Common myeloid progenitor, CD34-positive (primary cell): Measurements from ENCODE around the gene MYO3B.

Source experiments
- CTCF ChIA-PET: fragments of 350-600 bp; sonication (Branson Sonifier 250); formaldehyde crosslinking; loops from one replicate; lab custom pipeline; 2021; ENCODE audit warnings: antibody characterized with exemption; lab: Charles Lee
- POLR2A ChIA-PET: fragments of 350-600 bp; sonication (Branson Sonifier 250); formaldehyde crosslinking; loops from one replicate; lab custom pipeline; 2021; ENCODE audit warnings: antibody characterized with exemption; lab: Charles Lee
- DNase-seq, 3 donors: peaks; one replicate each; pipeline versions ENCODE4 v3.0.0 to v3.0.0-alpha.2; 2013
- H3K27ac ChIP-seq, 2 experiments: 1 replicate in 1 of 2; 2 replicates in 1 of 2; pipeline ENCODE4 v1.7.0; 2013; ENCODE audit warnings: inconsistent platforms in 2 of 2, low read length in 2 of 2, mild to moderate bottlenecking in 2 of 2, low read depth in 1 of 2, moderate library complexity in 1 of 2; ENCODE audit not compliant: severe bottlenecking in 2 of 2, insufficient read depth in 1 of 2, poor library complexity in 1 of 2
- H3K27me3 ChIP-seq, 5 experiments: replicated peaks in 2 of 5; 1 replicate in 3 of 5; 2 replicates in 2 of 5; pipeline versions ENCODE4 v1.6.1 to v1.7.0; 2013; ENCODE audit warnings: low read length in 4 of 5, mild to moderate bottlenecking in 2 of 5, moderate library complexity in 2 of 5, inconsistent platforms in 1 of 5; ENCODE audit not compliant: insufficient read depth in 5 of 5, control insufficient read depth in 4 of 5
- H3K36me3 ChIP-seq, 4 experiments: 1 replicate in 2 of 4; 2 replicates in 2 of 4; pipeline versions ENCODE4 v1.6.1 to v1.7.0; 2013; ENCODE audit warnings: low read length in 3 of 4, control low read depth in 1 of 4, mild to moderate bottlenecking in 1 of 4; ENCODE audit not compliant: control insufficient read depth in 4 of 4, insufficient read depth in 4 of 4
- H3K4me1 ChIP-seq, 4 experiments: 1 replicate in 3 of 4; 2 replicates in 1 of 4; pipeline versions ENCODE4 v1.6.1 to v1.7.1; 2013; ENCODE audit warnings: low read length in 3 of 4, mild to moderate bottlenecking in 3 of 4, control low read depth in 1 of 4, inconsistent platforms in 1 of 4, moderate library complexity in 1 of 4; ENCODE audit not compliant: control insufficient read depth in 4 of 4, insufficient read depth in 4 of 4; ENCODE audit errors: control extremely low read depth in 1 of 4
- H3K4me3 ChIP-seq, 7 experiments: 1 replicate in 4 of 7; 2 replicates in 3 of 7; pipeline versions ENCODE4 v1.5.1 to v1.7.0; 2013; ENCODE audit warnings: mild to moderate bottlenecking in 7 of 7, low read length in 6 of 7, moderate library complexity in 6 of 7, inconsistent platforms in 2 of 7, low read depth in 2 of 7, control low read depth in 1 of 7; ENCODE audit not compliant: insufficient read depth in 4 of 7, control insufficient read depth in 1 of 7; ENCODE audit errors: extremely low read depth in 1 of 7
- H3K9me3 ChIP-seq, 5 experiments: 1 replicate in 4 of 5; 2 replicates in 1 of 5; pipeline versions ENCODE4 v1.6.1 to v1.7.1; 2013; ENCODE audit warnings: low read length in 4 of 5, mild to moderate bottlenecking in 2 of 5, inconsistent platforms in 1 of 5, low read depth in 1 of 5, moderate library complexity in 1 of 5; ENCODE audit not compliant: control insufficient read depth in 4 of 5, insufficient read depth in 2 of 5; ENCODE audit errors: control extremely low read depth in 1 of 5
- WGBS: methylation state at CpG from one replicate; pipeline ENCODE4 v1.1.5; 2013; ENCODE audit not compliant: insufficient coverage; 5-methylcytosine and 5-hydroxymethylcytosine counted together

Gene MYO3B

DNA sequence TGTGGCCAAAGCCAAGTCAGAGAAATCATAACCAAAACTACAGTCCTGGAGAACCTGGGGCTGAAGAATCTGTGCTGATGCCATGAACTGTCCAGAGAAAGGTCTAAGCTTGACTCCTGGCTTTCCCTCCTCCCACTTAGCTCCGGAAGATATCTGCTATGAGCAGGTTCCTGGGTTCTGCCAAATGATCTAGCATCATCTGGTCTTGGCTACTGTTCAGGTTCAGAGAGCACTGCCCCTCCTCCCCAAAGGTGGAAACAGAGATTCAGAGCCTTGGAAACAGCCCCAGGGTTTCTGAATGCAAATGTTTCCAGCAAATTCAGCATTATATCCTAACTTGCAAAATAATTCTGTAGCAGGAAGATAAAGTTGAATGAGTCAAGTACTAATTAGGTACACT is 317.9 kb downstream of the MYO3B start:
- no peak overlapping the region for H3K27ac ChIP-seq
- no peaks in the 10 kb centered on the region for H3K9me3 ChIP-seq
- H3K36me3 ChIP-seq: no peaks in the 10 kb centered on the region
- POLR2A ChIA-PET: no interaction called here
- WGBS: 89% methylated on average over 1 of the region's 1 CpG
- no peak for DNase-seq
- CTCF ChIA-PET: no interaction called here
- no peak overlapping the region for H3K4me3 ChIP-seq
- H3K4me1 ChIP-seq: no peaks in the 10 kb centered on the region
- peaks cover 0 to 9% (median 3%) of the 10 kb centered on the region in 5 experiments for H3K27me3 ChIP-seq

DNA sequence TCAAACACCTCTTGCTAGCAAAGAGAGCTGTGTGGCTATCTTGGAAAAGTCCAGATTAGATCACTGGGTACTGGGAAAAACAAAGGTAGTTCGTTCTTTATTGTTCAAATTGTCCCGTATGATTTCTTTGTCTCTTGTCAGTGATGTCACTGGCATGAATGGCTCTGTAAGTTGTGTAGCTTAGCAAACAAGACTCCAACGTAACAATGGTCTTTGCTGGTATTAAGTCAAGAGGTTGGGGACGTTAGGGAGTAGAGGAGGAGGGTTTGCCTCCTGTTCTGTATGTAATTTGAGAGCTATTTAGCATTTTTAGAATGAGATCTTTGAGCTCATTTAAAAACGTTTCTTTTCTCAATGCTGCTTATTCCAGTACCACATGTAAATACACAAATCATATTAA is 320.7 kb downstream of the MYO3B start:
- Histone ChIP-seq H3K36me3 (no peaks in the 10 kb centered on the region), H3K9me3 (no peaks in the 10 kb centered on the region), H3K27me3 (peaks cover 0 to 14% (median 3%) of the 10 kb centered on the region in 5 experiments), H3K27ac (no peak overlapping the region), H3K4me1 (peaks cover 0 to 1% (median under 1%) of the 10 kb centered on the region in 4 experiments), H3K4me3 (no peak overlapping the region)
- 89% methylated on average over 2 of the region's 5 CpGs for WGBS
- ChIA-PET POLR2A (no interaction called here), CTCF (interaction anchor here (0.6 to 2.7 kb wide), 2 partner anchors 9 to 12 kb away, joined by 4 to 7 read pairs; no protein-coding TSS in a partner anchor)
- no peak for DNase-seq

DNA sequence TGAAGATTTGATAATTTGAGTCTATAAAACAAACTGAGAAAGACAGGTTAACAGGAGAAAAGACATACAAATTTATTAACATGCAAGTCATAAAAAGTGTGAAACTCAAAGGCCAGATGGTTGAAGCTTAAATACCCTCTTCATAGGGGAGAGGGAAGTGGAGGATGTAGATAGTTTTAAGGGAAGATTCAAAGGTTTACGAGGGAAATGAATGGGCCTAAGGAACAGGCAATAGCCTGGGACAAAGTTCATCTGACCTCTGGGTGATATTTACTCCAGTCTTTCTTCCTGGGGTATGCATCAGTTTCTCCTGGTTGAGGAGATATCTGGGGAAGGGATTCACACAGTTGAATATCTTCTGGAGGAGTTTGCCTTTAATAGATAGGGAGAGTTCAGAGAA is 322.2 kb downstream of the MYO3B start:
- Histone ChIP-seq H3K36me3 (no peaks in the 10 kb centered on the region), H3K4me3 (no peak overlapping the region), H3K4me1 (peaks cover 0 to 5% (median 4%) of the 10 kb centered on the region in 4 experiments), H3K9me3 (no peaks in the 10 kb centered on the region), H3K27me3 (peaks cover 0 to 12% (median 2%) of the 10 kb centered on the region in 5 experiments), H3K27ac (no peak overlapping the region)
- CTCF ChIA-PET: no interaction called here
- POLR2A ChIA-PET: no interaction called here
- DNase-seq: no peak
- WGBS: 100% methylated on average over 1 of the region's 1 CpG

DNA sequence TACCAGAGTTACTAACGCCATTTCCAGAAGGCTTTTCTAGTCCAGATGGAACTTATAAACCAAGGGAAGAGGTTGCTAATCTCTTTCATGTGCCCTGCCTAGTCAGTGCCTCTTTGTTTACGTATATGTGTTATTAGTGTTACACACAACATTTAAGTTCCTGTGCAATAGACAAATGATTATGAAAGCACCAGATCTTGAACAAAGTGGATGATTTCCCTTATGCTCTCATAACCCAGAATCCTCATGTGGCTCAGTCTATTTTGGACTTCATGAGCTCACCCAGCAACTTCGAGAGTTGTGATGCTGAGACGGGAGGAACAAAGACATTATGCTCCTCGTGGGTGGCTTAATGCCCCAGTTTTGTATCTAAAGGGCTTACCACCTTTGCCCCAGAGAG is 322.8 kb downstream of the MYO3B start:
- Histone ChIP-seq H3K27ac (no peak overlapping the region), H3K4me3 (no peak overlapping the region), H3K27me3 (peaks cover 0 to 12% (median 2%) of the 10 kb centered on the region in 5 experiments), H3K36me3 (no peaks in the 10 kb centered on the region), H3K9me3 (no peaks in the 10 kb centered on the region), H3K4me1 (peaks cover 2 to 9% (median 7%) of the 10 kb centered on the region in 4 experiments)
- POLR2A ChIA-PET: no interaction called here
- CTCF ChIA-PET: no interaction called here
- no peak for DNase-seq
- 100% methylated on average over 4 of the region's 5 CpGs for WGBS

DNA sequence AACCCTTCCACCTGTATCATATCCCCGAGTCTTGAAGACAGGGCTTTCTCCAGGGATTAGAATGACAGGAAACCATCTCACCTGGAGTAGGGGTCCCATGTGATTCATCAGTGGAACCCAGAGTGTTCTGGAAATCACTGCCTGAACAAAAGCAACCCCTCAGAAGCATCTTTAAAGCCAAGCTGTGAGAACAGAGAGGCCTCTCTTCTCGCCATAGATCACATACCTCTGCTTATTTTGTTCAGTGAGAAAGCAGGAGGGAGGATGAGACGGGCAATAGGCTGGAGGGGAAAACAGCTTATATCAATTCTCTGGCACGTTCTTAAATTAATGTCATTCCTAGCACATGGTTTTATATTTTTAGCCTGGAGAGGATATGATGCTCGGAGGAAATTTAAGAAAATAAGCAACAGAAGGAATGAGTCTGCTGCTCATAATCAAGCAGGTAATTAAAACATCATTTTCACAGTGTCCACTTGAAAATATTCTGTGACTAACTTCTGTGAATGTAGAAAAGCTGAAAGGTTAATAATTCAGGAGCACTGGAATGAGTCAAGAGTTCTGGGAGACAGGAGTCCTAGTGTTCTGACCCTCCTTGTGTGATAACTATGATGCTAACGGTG is 323.6 kb downstream of the MYO3B start:
- no peak for DNase-seq
- peaks cover 5 to 17% (median 14%) of the 10 kb centered on the region in 4 experiments for H3K4me1 ChIP-seq
- POLR2A ChIA-PET: no interaction called here
- CTCF ChIA-PET: no interaction called here
- no peak overlapping the region for H3K4me3 ChIP-seq
- H3K27me3 ChIP-seq: peaks cover 0 to 12% (median 3%) of the 10 kb centered on the region in 5 experiments
- H3K27ac ChIP-seq: no peak overlapping the region
- H3K9me3 ChIP-seq: no peaks in the 10 kb centered on the region
- H3K36me3 ChIP-seq: no peaks in the 10 kb centered on the region
- WGBS: 76% methylated on average over 3 of the region's 6 CpGs

DNA sequence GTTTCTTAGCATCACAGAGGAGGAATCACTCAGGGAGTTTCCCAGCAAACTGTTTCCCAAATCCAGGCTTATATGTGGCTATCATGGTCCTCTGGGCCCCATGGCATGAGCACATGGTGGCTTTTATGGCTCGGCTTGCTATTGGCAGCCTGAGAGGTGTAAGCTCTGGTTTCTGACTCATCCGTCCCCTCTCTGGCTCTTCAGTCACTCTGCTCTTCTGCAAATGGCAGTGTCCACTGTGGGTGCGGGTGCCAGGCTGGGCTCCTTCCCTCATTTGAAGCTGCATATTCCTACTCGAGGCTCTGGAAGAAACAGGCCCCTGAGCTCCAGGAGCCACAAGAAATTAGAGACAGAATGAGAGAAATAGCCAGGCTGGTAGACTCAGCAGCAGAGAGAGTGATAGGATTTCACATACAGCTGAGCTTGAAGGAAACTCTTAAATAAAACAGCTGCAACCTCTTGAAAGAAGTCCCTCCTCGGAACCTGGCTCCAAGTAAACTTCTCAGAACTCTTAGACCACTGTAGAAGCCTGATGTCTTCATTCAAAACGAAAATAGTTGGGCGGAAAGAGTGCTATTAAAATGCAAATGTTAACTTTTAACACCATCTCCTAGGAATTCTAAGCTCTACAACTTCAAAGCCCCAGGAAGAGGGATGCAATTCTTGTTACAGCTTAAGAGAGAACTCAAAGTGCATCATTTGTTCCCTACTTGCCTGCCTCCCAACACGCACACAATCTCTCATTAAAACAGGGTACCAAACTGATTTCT is 324.6 kb downstream of the MYO3B start:
- Histone ChIP-seq H3K4me1 (peaks cover 5 to 27% (median 23%) of the 10 kb centered on the region in 4 experiments), H3K27ac (no peak overlapping the region), H3K27me3 (peaks cover 0 to 12% (median 3%) of the 10 kb centered on the region in 5 experiments), H3K36me3 (no peaks in the 10 kb centered on the region), H3K9me3 (no peaks in the 10 kb centered on the region), H3K4me3 (no peak overlapping the region)
- 96% methylated on average over 6 of the region's 8 CpGs for WGBS
- DNase-seq: no peak
- ChIA-PET CTCF (no interaction called here), POLR2A (no interaction called here)

DNA sequence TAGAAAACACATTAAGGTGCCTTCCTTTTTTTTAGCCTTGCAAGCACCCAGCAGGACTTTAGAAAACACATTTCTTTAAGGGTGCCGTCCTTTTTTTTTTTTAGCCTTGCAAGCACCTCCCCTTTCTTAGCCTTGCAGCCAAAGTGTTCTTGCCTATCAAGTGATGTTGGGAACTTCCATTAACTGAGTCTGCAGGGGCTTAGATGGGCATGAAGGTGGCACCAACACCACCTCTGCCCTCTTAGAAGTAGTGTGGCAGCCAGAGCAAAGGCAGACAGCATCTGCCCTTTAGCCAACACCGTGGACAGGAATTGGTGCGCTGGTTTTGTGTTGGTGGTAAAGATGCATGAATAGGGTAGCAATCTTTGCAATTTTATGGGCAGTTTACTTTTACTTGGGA is 325.6 kb downstream of the MYO3B start:
- POLR2A ChIA-PET: no interaction called here
- DNase-seq: no peak
- Histone ChIP-seq H3K9me3 (no peaks in the 10 kb centered on the region), H3K36me3 (no peaks in the 10 kb centered on the region), H3K4me3 (no peak overlapping the region), H3K27me3 (peaks cover 0 to 13% (median 2%) of the 10 kb centered on the region in 5 experiments), H3K4me1 (peaks cover 12 to 37% (median 30%) of the 10 kb centered on the region in 4 experiments), H3K27ac (no peak overlapping the region)
- CTCF ChIA-PET: no interaction called here
- WGBS: 80% methylated on average over 1 of the region's 3 CpGs
